Dedifferentiated amniotic fluid mesenchymal stem cell (primary cell): ENCODE data around the gene PDE4B.
A peak's percentile ranks its signal among the peaks of the same experiment; 100 is the strongest.
"Not testable (repeated sequence)": the region's sequence is repeated elsewhere in the genome, so short reads cannot be mapped to it uniquely, and the experiment has no call there.

Source experiments
- DNase-seq: peaks from one replicate; pipeline ENCODE4 v3.0.0-alpha.2; 2016; ENCODE audit errors: extremely low spot score

The PDE4B gene

GRCh38 chr1:66312271-66312990, 519.7 kb downstream of the PDE4B start:
- DNase-seq = no peak

- DNase-seq = no peak
Measured at GRCh38 chr1:66313429-66313828, 520.7 kb downstream of the PDE4B start.

- no peak for DNase-seq
Measured at GRCh38 chr1:66315671-66316070, 523.0 kb downstream of the PDE4B start.

GRCh38 chr1:66316464-66317247, 524.0 kb downstream of the PDE4B start:
- DNase-seq = no peak

- no peak for DNase-seq
Measured at GRCh38 chr1:66317248-66317515, 524.5 kb downstream of the PDE4B start.

GRCh38 chr1:66320231-66320630, 527.5 kb downstream of the PDE4B start:
- DNase-seq = no peak

GRCh38 chr1:66322462-66322861, 529.8 kb downstream of the PDE4B start:
- not testable (repeated sequence) for DNase-seq

GRCh38 chr1:66323958-66324625, 531.4 kb downstream of the PDE4B start:
- DNase-seq = no peak

- DNase-seq = no peak
Measured at GRCh38 chr1:66325594-66326380, 533.1 kb downstream of the PDE4B start.

GRCh38 chr1:66326867-66327266, 534.2 kb downstream of the PDE4B start:
- no peak for DNase-seq

GRCh38 chr1:66327588-66327987, 534.9 kb downstream of the PDE4B start:
- DNase-seq = no peak

- no peak for DNase-seq
Measured at GRCh38 chr1:66328896-66329295, 536.2 kb downstream of the PDE4B start.

GRCh38 chr1:66330722-66331141, 538.0 kb downstream of the PDE4B start:
- no peak for DNase-seq

- DNase-seq = peak; percentile 61
Measured at GRCh38 chr1:66331658-66332547, 539.2 kb downstream of the PDE4B start.

- DNase-seq = no peak
Measured at GRCh38 chr1:66332548-66332901, 539.8 kb downstream of the PDE4B start.

GRCh38 chr1:66333466-66334199, 540.9 kb downstream of the PDE4B start:
- DNase-seq = no peak

- DNase-seq = no peak
Measured at GRCh38 chr1:66334318-66334717, 541.6 kb downstream of the PDE4B start.

- DNase-seq = no peak
Measured at GRCh38 chr1:66335125-66335524, 542.4 kb downstream of the PDE4B start.

- no peak for DNase-seq
Measured at GRCh38 chr1:66335859-66336640, 543.4 kb downstream of the PDE4B start.

- no peak for DNase-seq
Measured at GRCh38 chr1:66336641-66336990, 543.9 kb downstream of the PDE4B start.
